ENCODE data around the gene GIGYF1. TPM values are rescaled to one million over a fixed set of nuclear protein-coding genes. Genes with fewer than 3 reads are reported as not detected.

The GIGYF1 gene
- total RNA-seq, 1 experiment from 2014 or later, result 4.1 TPM

DNA sequence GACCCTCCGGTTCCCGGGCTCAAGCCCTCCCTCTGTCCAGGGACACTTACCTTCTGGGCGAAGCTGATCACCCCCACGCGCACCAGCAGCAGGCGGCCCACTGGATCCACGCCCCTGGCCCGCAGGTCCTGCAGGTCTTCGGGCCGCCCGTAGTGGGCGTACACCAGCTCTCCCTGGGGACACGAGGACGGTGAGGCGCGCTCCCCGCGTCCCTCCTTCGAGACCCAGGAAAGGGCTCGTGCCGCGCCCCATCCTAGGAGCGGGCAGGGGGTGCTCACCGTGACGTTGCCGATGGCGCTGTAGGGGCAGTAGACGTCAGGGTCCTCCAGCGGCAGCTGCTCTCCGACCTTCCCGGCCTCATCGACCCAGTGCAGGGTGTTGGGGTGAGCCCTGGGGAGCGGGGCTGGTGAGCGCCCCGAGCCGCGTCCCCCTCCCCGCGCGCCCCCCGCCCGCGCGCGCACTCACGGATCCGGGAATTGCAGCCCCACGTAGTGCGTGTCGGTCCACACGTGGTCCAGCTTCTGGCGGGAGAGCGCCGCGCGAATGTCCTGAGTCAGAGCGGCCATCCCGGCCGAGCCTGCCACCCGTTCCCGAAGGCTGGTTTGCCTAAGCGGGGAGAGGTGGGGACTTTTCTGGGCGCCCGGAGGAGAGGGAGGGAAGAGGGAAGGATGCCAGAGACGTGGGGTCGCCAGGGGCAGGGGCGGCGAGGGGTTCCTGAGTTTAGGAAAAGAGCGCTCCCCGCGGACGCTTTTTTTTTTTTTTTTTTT, 60.9 kb downstream of the GIGYF1 start:
- no peak for DNase-seq (ENCODE audit: low spot score)

DNA sequence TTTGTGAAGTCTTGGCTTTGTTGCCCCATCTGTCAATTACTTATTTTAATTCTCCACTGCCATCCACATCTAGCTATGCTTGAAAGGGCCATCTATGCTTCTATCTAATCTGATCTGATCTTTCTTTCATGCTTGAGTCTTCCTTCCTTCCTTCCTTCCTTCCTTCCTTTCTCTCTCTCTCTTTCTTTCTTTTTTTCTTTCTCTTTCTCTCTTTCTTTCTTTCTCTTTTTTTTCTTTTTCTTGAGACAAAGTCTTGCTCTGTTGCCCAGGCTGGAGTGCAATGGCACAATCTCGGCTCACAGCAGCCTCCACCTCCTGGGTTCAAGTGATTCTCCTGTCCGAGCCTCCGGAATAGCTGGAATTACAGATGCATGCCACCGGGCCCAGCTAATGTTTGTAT, 64.0 kb downstream of the GIGYF1 start:
- DNase-seq (ENCODE audit: low spot score), result no peak

Other genes starting within 250 kb of the GIGYF1 start
- 0.84 and 1.0 TPM in 2 replicates for gene SPACDR, start 230.0 kb downstream of the GIGYF1 start, total RNA-seq (2014; rRNA removed; shearing (Covaris generic))
- 19.4 and 28.2 TPM in 2 replicates for gene TSC22D4, start 215.0 kb downstream of the GIGYF1 start, total RNA-seq (2014; rRNA removed; shearing (Covaris generic))
- gene NYAP1, start 210.3 kb downstream of the GIGYF1 start, total RNA-seq (2014; rRNA removed; shearing (Covaris generic)), result not detected in 2 replicates
- 4.9 and 7.6 TPM in 2 replicates for gene AGFG2, start 155.0 kb downstream of the GIGYF1 start, total RNA-seq (2014; rRNA removed; shearing (Covaris generic))
- gene SAP25, start 120.3 kb downstream of the GIGYF1 start, total RNA-seq (2014; rRNA removed; shearing (Covaris generic)), result not detected in 2 replicates
- 3.4 TPM in 2 replicates for gene LRCH4, start 108.1 kb downstream of the GIGYF1 start, total RNA-seq (2014; rRNA removed; shearing (Covaris generic))
- gene FBXO24, start 107.9 kb downstream of the GIGYF1 start, total RNA-seq (2014; rRNA removed; shearing (Covaris generic)), result 0.15 TPM in 1 of 2 replicates, not detected in the other
- gene PCOLCE, start 91.9 kb downstream of the GIGYF1 start, total RNA-seq (2014; rRNA removed; shearing (Covaris generic)), result 123 and 180 TPM in 2 replicates
- 10.1 and 18.5 TPM in 2 replicates for gene MOSPD3, start 81.7 kb downstream of the GIGYF1 start, total RNA-seq (2014; rRNA removed; shearing (Covaris generic))
- 0.25 TPM in 1 of 2 replicates, not detected in the other for gene TFR2, start 52.7 kb downstream of the GIGYF1 start, total RNA-seq (2014; rRNA removed; shearing (Covaris generic))
- gene ACTL6B, start 37.8 kb downstream of the GIGYF1 start, total RNA-seq (2014; rRNA removed; shearing (Covaris generic)), result not detected in 2 replicates
- 65.0 and 67.1 TPM in 2 replicates for gene GNB2, start 20.5 kb downstream of the GIGYF1 start, total RNA-seq (2014; rRNA removed; shearing (Covaris generic))
- 61.6 and 80.1 TPM in 2 replicates for gene POP7, start 11.9 kb upstream of the GIGYF1 start, total RNA-seq (2014; rRNA removed; shearing (Covaris generic))
- gene EPO, start 26.2 kb upstream of the GIGYF1 start, total RNA-seq (2014; rRNA removed; shearing (Covaris generic)), result not detected in 2 replicates
- gene ZAN, start 39.3 kb upstream of the GIGYF1 start, total RNA-seq (2014; rRNA removed; shearing (Covaris generic)), result not detected in 2 replicates
- 29.9 and 37.1 TPM in 2 replicates for gene EPHB4, start 133.3 kb upstream of the GIGYF1 start, total RNA-seq (2014; rRNA removed; shearing (Covaris generic))
- gene SLC12A9, start 158.5 kb upstream of the GIGYF1 start, total RNA-seq (2014; rRNA removed; shearing (Covaris generic)), result 4.9 and 5.6 TPM in 2 replicates
- gene TRIP6, start 173.1 kb upstream of the GIGYF1 start, total RNA-seq (2014; rRNA removed; shearing (Covaris generic)), result 78.5 and 95.5 TPM in 2 replicates
- gene SRRT, start 180.9 kb upstream of the GIGYF1 start, total RNA-seq (2014; rRNA removed; shearing (Covaris generic)), result 44.3 and 46.8 TPM in 2 replicates
- 6.3 and 6.7 TPM in 2 replicates for gene UFSP1, start 195.5 kb upstream of the GIGYF1 start, total RNA-seq (2014; rRNA removed; shearing (Covaris generic))
- 0.15 TPM in 1 of 2 replicates, not detected in the other for gene ACHE, start 201.6 kb upstream of the GIGYF1 start, total RNA-seq (2014; rRNA removed; shearing (Covaris generic))